Gastroesophageal sphincter (tissue), 4 donors: ENCODE measurements around the gene UBQLN2. TPM values are rescaled to one million over a fixed set of nuclear protein-coding genes. Genes with fewer than 3 reads are reported as not detected.

Experiments used
- ATAC-seq: fragments of 150-250 bp; one replicate; pipeline ENCODE4 v1.9.1; 2016; ENCODE audit warnings: mild to moderate bottlenecking, moderate library complexity
- H3K27ac ChIP-seq, 4 donors: fragments of 200-600 bp; sonication (generic) in 3 of 4; 1 replicate in 3 of 4; 2 replicates in 1 of 4; pipeline ENCODE4 v1.5.1; 2016 to 2019
- H3K27me3 ChIP-seq: fragments of 200-600 bp; sonication (generic); one replicate; pipeline ENCODE4 v1.5.1; 2019
- H3K36me3 ChIP-seq, 2 donors: fragments of 200-600 bp; sonication (generic); one replicate each; pipeline ENCODE4 v1.5.1; 2019; ENCODE audit warnings: control low read depth in 1 of 2
- H3K4me1 ChIP-seq, 3 donors: fragments of 200-600 bp; sonication (generic); 1 replicate in 2 of 3; 2 replicates in 1 of 3; pipeline ENCODE4 v1.5.1; 2016 to 2019; ENCODE audit warnings: control low read depth in 2 of 3
- H3K4me3 ChIP-seq, 2 donors: fragments of 200-600 bp; sonication (generic); one replicate each; pipeline ENCODE4 v1.5.1; 2019; ENCODE audit warnings: mild to moderate bottlenecking in 1 of 2, moderate library complexity in 1 of 2
- H3K9me3 ChIP-seq, 3 donors: fragments of 200-600 bp; sonication (generic); one replicate each; pipeline ENCODE4 v1.5.1; 2017 to 2019; ENCODE audit warnings: control low read depth in 2 of 3
- EP300 ChIP-seq: sonication (generic); formaldehyde crosslinking; IDR thresholded peaks from one replicate; pipeline ENCODE4 v1.6.1; 2017; ENCODE audit warnings: antibody characterized with exemption, mild to moderate bottlenecking
- POLR2A ChIP-seq, 2 donors: fragments of 450-650 bp; IDR thresholded peaks; one replicate each; pipeline ENCODE4 v1.6.1; 2017; ENCODE audit warnings: antibody characterized with exemption in 2 of 2, mild to moderate bottlenecking in 2 of 2, moderate library complexity in 1 of 2
- POLR2AphosphoS5 ChIP-seq: sonication (generic); formaldehyde crosslinking; IDR thresholded peaks from one replicate; pipeline ENCODE4 v1.6.1; 2017; ENCODE audit warnings: antibody characterized with exemption
- WGBS, 2 donors: methylation state at CpG; one replicate each; pipeline ENCODE4 v1.1.5; 2018; ENCODE audit warnings: low coverage in 1 of 2; 5-methylcytosine and 5-hydroxymethylcytosine counted together
- total RNA-seq, 4 donors: library from RNA; depleted of rRNA; stranded (reverse); fragments of >200 nt; gene quantifications; one replicate each; pipeline ENCODE4 v1.1.0, GENCODE V29; 2016
- TF ChIP-seq, protein P1 (sequence below), 4 experiments: fragments of 200-600 bp in 2 of 4; fragments of 450-650 bp in 2 of 4; sonication (generic) in 1 of 4; IDR thresholded peaks; one replicate each; pipeline ENCODE4 v1.5.1; 2017 to 2019; ENCODE audit warnings: antibody characterized with exemption in 4 of 4, mild to moderate bottlenecking in 2 of 4, moderate library complexity in 2 of 4

Gene UBQLN2
- total RNA-seq, 4 donors from 2014 or later = 24.7 to 40.6 (median 32.0) TPM

DNA sequence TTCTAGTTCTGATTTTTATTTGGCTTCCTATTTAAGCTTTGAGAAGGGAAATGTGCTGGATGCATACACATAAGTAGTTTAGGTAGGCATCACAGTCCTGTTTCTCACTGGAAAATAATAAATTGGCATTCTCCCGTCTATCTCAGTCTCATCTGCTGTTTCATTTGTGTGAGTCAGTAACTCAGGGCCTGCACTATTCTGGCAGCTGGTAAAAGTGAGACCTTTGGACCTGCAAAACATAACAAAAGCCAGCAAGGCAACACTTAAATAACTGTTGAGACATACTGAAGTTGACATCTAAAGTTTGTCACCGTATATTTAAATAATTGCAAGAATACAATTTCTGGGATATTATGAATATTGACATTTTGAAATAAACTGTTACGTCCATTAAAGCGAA lies 8.6 kb upstream of the UBQLN2 start:
- Histone ChIP-seq H3K36me3 (no peaks in the 10 kb centered on the region), H3K9me3 (no peaks in the 10 kb centered on the region), H3K4me3 (no peak overlapping the region), H3K4me1 (no peaks in the 10 kb centered on the region), H3K27ac (no peak overlapping the region), H3K27me3 (no peaks in the 10 kb centered on the region)
- no peak for ATAC-seq
- 75 to 83% methylated on average over 4 of the region's 4 CpGs for WGBS, 2 donors
- TF ChIP-seq POLR2A (IDR thresholded peaks at IDR 0.05) (no peak), POLR2AphosphoS5 (no peak), EP300 (no peak)
- TF ChIP-seq, protein P1, sequence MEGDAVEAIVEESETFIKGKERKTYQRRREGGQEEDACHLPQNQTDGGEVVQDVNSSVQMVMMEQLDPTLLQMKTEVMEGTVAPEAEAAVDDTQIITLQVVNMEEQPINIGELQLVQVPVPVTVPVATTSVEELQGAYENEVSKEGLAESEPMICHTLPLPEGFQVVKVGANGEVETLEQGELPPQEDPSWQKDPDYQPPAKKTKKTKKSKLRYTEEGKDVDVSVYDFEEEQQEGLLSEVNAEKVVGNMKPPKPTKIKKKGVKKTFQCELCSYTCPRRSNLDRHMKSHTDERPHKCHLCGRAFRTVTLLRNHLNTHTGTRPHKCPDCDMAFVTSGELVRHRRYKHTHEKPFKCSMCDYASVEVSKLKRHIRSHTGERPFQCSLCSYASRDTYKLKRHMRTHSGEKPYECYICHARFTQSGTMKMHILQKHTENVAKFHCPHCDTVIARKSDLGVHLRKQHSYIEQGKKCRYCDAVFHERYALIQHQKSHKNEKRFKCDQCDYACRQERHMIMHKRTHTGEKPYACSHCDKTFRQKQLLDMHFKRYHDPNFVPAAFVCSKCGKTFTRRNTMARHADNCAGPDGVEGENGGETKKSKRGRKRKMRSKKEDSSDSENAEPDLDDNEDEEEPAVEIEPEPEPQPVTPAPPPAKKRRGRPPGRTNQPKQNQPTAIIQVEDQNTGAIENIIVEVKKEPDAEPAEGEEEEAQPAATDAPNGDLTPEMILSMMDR (IDR thresholded peaks at IDR 0.05) = no peak

GRCh38 chrX:56557376-56557929 lies 6.0 kb upstream of the UBQLN2 start:
- no peak for TF ChIP-seq EP300
- no peak for TF ChIP-seq POLR2A (IDR thresholded peaks at IDR 0.05)
- TF ChIP-seq, protein P1 (IDR thresholded peaks at IDR 0.05) = no peak
- TF ChIP-seq POLR2AphosphoS5 = no peak
- Histone ChIP-seq H3K27ac (no peak overlapping the region), H3K4me3 (no peak overlapping the region), H3K36me3 (no peaks in the 10 kb centered on the region), H3K9me3 (no peaks in the 10 kb centered on the region), H3K27me3 (no peaks in the 10 kb centered on the region), H3K4me1 (no peaks in the 10 kb centered on the region)
- no peak for ATAC-seq
- 79 to 100% methylated on average over 2 of the region's 2 CpGs for WGBS, 2 donors

- Histone ChIP-seq H3K9me3 (no peaks in the 10 kb centered on the region), H3K4me3 (peak overlapping the region; percentile 68 to 75), H3K27ac (peak overlapping the region; percentile 89 to 95 (median 94)), H3K27me3 (no peaks in the 10 kb centered on the region), H3K4me1 (peaks cover 0 to 45% (median 0%) of the 10 kb centered on the region in 3 donors), H3K36me3 (no peaks in the 10 kb centered on the region)
- 0 to 59% methylated on average over 3 to 4 of the region's 23 CpGs for WGBS, 2 donors
- peak; percentile 40 for ATAC-seq
- TF ChIP-seq, protein P1 (IDR thresholded peaks at IDR 0.05) = no peak
- no peak for TF ChIP-seq POLR2A (IDR thresholded peaks at IDR 0.05)
- TF ChIP-seq POLR2AphosphoS5 = no peak
- no peak for TF ChIP-seq EP300
These were observed 898 bp downstream of the UBQLN2 start for GRCh38 chrX:56564164-56564885.

GRCh38 chrX:56564921-56565840 lies 1.8 kb downstream of the UBQLN2 start:
- ATAC-seq = no peak
- Histone ChIP-seq H3K27ac (peak overlapping the region; percentile 89 to 95 (median 94)), H3K4me1 (peaks cover 0 to 45% (median 0%) of the 10 kb centered on the region in 3 donors), H3K27me3 (no peaks in the 10 kb centered on the region), H3K36me3 (no peaks in the 10 kb centered on the region), H3K4me3 (peak overlapping the region; percentile 68 to 75), H3K9me3 (no peaks in the 10 kb centered on the region)
- WGBS, 2 donors = 5 to 45% methylated on average over 4 to 6 of the region's 20 CpGs
- TF ChIP-seq POLR2A (IDR thresholded peaks at IDR 0.05) = no peak
- TF ChIP-seq EP300 = no peak
- TF ChIP-seq, protein P1 (IDR thresholded peaks at IDR 0.05) = no peak
- no peak for TF ChIP-seq POLR2AphosphoS5
